GM18909 (cell line): ENCODE data around the gene ATN1.

Experiments used
- ATAC-seq: cut with Tn5 transposase; IDR thresholded peaks from one replicate; pipeline ENCODE4 v1.9.1; 2021; ENCODE audit warnings: mild to moderate bottlenecking; ENCODE audit not compliant: unreplicated experiment, poor library complexity

ATN1 gene

DNA sequence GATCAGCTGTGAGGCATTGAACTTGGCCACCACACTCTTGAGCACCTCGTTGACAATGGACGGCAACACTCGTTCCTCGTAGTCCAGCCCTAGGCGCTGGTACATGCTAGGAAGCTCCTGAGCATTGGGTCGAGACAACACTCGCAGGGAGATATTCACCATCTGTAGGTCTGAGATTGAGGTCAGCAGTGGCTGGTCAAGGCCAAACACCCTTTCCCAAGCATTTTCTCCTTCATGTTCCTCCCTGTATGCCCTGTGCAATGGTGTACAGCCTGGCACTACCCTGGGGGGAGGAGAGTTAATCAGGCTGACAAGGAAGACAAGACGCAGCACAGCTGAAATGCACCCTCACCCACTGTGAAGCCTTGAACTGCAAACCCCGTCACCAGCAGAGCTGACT is 40.7 kb downstream of the ATN1 start:
- ATAC-seq, result no peak

DNA sequence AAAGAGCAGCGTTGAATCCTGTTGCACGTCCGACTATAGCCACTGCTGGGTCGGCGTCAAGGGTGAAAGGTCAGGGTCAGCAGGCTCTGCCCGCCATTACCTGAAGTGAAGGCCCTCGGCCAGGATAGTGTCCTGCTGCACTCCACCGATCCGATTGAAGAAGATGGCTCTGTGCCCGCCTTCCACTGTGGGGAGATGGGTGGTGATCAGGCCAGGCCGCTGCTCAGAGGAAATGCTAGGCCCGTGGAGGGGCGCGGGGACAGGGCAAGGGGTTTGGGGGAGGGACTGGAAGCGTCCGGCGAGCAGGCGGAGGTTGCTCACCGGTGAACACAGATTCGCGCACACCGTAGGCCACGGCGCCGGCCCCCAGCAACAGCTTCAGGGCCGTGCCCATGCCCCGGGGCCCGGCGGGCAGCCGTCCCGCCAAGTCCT is 42.4 kb downstream of the ATN1 start:
- ATAC-seq, result peak; percentile 35

DNA sequence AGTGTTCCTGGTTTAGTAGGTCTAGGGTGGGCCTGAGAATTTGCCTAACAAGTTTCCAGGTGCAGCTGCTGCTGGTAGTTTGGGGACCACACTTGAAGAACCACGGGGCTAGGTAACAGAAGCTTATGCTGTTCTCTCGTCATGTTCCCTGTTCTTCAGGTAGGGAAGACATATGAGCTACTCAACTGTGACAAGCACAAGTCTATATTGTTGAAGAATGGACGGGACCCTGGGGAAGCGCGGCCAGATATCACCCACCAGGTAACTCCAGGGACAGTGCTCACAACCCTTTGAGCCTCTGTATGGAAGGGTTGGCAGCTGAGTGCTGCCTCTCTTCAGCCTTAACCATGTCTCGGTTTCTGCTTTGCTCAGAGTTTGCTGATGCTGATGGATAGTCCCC is 46.4 kb downstream of the ATN1 start:
- ATAC-seq, result no peak

DNA sequence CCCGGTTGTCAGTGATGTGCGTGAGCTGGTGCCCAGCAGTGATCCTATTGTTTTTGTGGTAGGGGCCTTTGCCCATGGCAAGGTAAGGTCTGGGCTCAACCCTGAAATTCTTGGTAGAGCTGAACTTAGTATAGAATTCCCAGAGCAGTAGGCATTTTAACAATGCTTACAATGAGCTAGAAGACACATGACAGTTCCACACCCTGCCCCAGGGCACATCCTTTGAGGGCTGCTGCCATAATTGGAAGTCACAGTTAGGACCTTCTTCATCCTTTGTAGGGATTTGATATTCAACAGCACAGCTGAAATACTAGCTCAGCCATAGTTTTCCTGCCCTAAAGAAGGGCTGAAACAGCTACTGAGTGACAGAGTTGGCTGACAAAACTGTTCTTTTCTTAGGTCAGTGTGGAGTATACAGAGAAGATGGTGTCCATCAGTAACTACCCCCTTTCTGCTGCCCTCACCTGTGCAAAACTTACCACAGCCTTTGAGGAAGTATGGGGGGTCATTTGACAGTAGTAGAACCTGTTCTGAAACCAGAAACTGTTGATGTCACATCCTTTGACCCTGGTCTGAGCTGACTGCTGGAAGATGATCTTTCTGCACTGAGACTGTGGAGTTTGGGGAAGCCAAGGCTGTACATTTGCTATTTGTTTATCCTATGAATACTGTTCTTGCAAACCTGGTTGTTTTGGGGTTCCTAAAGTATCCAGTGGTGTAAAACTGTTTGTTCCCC is 47.7 kb downstream of the ATN1 start:
- ATAC-seq, result no peak

DNA sequence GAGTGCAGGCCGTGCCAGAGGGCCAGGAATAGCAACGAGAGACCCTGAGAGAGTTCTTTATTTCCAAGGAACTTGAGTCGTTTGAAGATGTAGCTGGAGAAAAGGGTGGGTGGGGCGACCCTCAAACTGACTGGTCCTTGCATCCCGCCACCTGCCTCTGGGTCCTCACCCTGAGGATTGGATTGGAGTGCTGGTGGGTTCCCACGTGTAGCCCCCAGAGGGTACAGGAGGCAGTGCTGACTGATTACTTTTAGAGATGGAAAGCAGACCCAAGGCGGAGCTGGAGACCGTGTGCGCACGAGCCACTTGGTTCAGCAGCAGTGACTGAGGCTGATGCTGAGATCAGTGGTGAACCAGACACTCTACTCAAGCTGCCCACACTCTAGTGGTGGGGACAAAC is 49.9 kb downstream of the ATN1 start:
- ATAC-seq, result no peak

DNA sequence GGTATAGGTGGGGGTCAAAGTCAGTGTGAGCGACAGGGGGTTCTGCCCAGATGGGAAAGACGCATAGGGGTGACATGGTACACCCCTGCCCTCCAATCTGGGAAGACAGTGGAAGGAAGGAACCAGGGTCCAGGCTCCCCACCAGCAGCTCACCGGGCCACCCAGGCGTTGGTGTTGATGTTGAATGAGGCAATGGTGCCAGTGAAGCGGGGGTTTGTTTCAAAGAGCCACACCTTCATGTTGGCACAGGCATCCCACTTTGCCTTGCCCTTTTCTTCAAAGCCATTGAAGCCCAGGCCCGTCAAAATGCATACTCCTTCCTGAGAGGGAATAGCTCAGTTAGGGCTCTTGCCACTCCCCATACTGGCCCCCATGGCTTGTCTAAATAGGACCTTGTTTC is 50.4 kb downstream of the ATN1 start:
- ATAC-seq, result no peak

DNA sequence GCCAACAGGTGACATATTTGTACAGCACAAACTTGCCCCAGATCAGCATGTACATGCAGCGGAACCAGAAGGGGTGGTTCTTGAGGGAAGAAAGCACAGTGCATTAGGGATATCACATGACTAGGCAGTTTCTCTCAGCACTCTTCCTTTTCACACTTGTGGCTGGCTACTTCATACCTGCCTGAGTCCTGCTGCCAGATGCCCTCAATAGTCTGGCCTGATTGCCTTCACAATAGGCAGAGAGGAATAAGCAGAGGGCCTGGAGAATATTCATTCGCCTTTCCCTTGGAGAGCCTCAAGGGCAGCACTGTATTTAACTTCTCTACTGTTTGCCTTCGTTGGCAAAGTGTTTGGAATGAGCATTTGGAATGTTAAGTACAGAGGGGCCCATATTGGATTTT is 50.9 kb downstream of the ATN1 start:
- ATAC-seq, result no peak

DNA sequence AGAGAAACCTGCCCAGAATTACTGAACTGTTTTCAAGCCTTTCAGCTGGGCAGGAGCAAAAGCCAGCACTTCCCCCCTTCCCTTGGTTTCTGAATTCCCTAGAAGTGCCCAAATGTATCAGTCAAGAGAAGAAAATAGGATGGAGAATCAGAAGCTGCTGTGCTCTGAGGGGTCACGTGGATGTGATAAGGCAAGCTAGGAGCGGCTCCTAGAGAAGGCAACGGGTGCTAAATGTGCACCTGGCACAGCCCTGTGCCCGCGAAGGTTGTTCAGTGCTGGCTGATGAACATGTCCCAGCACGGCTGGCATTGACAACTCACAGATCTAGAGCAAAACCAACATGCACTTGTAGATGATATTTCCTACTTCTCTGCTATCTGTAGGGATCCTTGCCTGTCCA is 51.3 kb downstream of the ATN1 start:
- ATAC-seq, result no peak

DNA sequence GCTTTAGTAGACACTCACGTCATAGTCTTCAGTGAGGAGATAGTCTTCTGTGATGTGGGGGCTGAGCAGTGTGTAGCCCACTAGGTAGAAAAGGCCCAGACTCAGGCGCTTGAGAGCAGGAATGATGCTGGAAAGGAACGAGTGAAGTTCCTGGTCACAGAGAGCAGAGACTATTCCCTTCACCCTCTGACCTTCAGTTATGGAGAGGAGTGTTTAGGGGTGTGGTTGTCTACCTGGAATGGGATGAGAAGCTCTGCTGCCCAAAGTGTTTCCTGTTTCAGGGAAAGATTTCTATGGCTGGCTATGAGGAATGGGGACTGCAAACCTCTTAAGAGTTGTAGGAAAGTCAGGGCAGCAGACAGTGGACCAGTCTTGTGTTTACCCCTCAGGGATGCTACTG is 51.7 kb downstream of the ATN1 start:
- no peak for ATAC-seq

DNA sequence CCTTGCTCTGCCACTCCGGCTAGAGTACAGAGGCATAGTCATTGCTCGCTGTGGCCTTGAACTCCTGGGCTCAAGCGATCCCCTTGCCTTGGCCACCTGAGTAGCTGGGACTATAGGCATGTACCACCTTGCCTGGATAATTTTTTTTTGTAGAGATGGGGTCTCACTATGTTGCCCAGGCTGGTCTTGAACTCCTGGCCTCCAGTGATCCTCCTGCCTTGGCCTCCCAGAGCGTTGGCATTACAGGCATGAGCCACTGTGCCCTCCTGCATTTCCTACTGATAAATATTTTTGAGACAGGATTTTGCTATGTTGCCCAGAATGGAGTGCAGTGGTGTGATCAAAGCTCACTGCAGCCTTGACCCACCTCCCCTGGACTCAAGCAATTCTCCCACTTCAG is 52.3 kb downstream of the ATN1 start:
- no peak for ATAC-seq

DNA sequence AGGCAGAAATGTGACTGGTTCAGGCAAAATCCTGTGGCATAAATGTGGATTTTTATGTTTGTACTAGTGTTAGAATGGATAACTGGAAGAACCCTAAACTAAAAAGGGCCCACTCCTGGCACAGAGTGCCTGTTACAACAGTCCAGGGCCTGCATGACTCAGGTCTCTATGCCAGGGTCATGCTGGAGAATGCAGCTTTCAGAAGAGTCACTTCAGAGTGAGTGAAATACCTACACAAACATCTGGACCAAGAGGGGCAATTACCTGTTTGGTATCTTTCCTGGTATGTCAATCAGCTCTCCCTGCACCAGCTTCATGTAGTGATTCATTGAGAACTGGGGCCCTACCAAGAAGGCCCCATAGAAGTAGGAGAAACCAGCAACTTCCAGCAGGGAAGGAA is 53.0 kb downstream of the ATN1 start:
- no peak for ATAC-seq

DNA sequence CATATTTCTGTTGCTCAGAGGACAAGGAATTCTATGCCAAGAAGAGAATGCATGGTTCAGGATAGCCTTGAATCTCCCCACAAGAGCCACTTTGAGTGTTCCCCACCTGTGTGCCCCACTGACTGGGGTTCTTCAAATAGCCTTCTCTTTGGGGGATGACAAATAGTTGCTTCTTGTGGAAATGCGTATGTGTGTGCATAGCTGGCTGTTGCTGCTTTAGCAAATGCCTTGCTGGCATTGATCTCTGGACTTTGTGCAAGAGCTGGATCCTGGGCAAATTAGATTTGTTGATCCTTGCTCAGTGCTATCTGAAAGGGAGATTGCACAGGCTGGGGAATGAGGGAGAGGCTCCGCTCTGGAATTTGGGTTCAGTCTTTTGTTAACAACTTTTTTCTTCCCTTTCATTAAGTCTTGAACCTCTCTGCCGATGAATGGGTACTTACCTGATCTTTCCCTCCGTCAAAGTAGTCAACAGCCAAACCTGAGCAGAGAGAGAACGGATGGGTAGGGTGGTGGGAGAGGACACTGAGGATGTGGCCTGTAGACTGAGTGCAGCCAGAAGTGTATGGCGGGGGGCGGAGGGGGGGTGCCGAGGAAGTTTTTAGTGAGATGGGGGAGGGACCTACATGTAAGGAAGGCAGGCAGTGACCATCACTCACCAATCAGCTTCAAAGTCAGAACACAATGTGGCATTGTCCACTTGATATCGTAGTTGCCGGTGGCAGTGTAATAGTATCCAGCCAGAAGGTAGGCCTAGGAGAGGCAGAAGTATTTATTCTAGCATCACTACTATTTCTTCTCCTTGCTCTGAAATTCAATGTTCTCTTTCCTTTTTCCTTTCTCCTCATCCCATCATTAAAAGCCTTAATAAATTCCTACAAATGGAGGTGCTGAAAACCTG is 53.6 kb downstream of the ATN1 start:
- no peak for ATAC-seq

DNA sequence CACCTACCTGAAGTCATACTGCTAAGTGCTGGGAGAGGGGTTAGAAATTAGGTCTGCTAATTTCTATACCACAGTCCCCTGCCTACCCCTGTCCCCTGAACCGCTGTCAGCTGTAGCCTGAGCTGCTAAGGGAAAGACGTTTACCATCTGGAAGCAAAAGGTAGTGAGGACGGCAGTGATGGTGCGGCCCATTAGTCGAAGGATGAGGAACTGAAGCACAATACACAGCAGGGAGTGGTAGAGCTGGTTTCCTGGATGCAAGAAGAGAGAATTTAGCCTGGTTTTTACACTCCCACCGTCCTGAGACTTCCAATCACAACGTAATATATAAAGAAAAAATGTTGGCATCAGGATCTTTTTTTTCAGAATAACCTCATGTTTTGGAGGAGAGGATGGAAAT is 54.8 kb downstream of the ATN1 start:
- no peak for ATAC-seq

DNA sequence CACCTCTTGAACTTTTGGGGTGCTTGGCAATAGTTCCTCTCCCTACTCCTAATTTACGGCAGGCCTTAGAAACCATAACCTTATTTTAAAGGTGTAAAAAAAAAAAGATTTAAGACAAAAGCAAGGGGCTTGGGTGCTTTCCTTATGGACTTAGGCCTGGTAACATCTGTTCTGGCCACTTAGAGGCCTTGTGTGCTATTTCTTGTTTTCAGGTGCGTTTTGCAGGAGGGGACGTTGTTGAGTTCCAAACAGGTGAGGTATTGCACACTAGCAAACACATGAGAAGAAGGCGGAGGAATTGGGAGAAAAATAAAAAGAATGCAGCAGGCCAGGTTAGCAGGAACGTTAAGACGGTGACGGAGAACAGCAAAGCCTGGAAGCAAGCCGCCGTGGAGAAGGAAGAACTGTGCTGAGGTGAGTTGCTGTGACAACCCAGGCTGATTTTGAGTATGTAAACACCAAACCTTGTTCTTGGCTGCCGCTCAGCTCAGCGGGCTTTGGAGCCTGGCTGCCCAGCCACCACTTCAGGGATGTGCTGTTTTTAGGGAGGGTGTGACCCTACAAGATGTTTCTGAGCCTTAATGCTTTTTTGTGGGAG is 60.3 kb downstream of the ATN1 start:
- ATAC-seq, result no peak
